Stimulated activated CD8-positive, alpha-beta memory T cell treated with anti-CD3 and anti-CD28 coated beads, Interleukin-12 subunit alpha, Interleukin-12 subunit beta, amount 100 ng/mL, for 24 hours (primary cell): ENCODE measurements around the gene HELZ2.

Experiments used
- DNase-seq: peaks from one replicate; pipeline ENCODE4 v3.0.0-alpha.2; 2020; ENCODE audit errors: extremely low read depth

Gene HELZ2

GRCh38 chr20:63552481-63553249 is 21.4 kb downstream of the HELZ2 start:
- DNase-seq: no peak

GRCh38 chr20:63551068-63551467 is 23.0 kb downstream of the HELZ2 start:
- DNase-seq: no peak

- DNase-seq: no peak
Measured at GRCh38 chr20:63549679-63550282, 24.3 kb downstream of the HELZ2 start.

GRCh38 chr20:63549019-63549418 is 25.0 kb downstream of the HELZ2 start:
- no peak for DNase-seq

DNA sequence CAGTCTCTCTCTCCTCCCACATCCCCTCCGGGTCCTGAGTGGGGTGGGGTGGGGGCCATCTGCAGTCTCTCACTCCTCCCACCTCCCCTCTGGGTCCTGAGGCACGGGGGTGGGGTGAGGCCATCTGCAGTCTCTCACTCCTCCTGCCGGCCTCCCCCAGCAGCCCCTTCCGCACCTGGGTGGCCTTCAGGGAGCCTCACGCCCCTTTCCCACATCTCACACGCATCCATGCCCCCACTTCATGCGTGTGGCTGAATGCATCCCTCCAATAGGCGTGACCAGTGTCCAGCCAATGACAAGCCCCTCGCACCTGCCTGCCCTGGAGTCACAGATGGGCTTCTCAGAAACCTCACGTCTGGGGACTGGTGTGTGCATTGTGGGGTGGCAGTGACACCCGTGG is 25.5 kb downstream of the HELZ2 start:
- no peak for DNase-seq

- DNase-seq: no peak
Measured at GRCh38 chr20:63547725-63548480, 26.1 kb downstream of the HELZ2 start, which contains the start of gene SRMS. Gene SRMS (minus strand): TSS chr20:63547749. CDS start chr20:63547463, 286 bp downstream.

DNA sequence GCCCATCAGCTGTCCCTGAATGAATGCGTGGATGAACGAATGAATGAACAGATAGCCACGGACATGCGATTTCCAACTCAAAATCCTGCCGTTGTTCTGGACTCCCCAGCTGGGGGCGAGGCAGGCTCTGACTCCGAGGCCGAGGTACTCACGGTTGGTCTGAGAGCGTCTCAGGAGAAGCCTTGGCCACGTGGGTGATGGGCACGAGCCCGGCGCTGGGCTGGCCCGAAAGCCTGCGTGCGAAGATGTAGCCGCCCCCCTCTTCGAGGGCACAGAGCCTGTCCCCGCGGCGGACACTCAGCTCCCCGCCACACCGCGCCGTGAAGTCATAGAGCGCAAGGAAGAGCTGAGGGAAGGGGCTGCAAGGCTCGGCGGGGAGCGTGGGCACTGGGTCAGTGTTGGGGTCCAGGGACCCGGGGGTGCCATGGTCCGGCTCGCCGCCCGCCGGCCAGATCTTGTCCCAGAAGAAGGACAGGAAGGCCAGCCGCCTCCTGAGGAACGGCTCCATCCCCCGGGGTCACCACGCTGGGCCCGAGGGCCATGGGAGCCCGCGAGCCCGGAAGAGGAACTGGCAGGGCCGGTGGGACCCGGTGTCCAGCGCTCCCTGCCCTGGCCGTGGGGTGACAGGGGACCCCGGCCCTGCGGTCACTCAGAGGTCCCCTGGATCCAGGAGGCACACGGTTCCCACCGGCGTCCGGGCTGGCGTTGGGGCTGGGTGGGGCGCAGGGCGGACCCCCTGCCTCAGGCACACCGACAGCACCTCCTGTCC is 26.9 kb downstream of the HELZ2 start:
- no peak for DNase-seq

DNA sequence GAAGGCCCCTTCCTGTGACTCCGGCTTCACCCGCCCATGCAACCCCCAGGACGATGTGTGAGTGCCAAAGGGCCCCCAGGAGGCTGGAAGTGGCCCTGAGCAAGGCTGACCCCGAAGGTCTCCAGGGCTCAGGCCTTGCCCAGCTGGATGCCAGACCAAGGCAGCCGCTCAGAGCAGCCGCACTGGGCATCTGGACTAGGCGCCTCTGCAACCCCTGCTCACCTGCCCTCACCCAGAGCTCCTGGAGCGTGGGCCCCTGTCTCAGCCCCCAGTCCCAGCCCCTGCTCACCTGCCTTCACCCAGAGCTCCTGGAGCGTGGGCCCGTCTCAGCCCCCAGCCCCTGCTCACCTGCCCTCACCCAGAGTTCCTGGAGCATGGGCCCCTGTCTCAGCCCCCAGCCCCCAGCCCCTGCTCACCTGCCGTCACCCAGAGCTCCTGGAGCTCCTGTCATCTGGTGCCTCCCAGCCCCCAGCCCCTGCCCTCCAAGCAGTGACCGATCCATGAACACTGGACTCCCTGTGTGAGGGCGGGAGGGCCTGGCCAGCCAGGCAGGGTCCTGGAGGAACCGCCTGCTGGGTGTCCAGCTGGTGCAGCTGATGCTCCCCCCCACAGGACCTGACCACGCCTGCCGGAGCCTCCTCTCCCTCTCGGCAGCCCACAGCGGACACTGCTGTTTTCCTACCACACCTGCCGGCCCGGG is 27.6 kb downstream of the HELZ2 start:
- no peak for DNase-seq

DNA sequence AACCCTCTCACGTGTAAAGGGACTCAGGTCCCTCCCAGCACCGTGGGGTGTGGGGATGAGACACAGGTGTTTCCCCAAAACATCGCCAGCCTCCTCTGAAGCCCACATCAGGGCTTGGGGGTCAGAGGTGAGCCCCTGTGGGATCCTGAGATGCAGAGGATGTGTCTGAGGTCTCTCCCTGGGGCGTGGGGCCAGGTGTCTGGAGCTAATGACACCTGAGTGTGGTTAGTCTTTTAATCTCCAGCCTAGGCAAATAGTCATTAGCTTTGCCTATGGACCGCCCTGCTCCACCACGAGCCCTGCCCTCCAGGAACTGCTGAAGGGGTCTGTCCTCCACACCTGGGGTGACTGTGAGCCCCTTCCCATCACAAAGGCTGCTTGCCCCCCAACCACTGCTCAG is 28.2 kb downstream of the HELZ2 start:
- DNase-seq: no peak

- DNase-seq: no peak
Measured at GRCh38 chr20:63544958-63545516, 29.0 kb downstream of the HELZ2 start.

GRCh38 chr20:63544241-63544957 is 29.6 kb downstream of the HELZ2 start:
- no peak for DNase-seq

- no peak for DNase-seq
Measured at GRCh38 chr20:63543733-63544132, 30.3 kb downstream of the HELZ2 start.

DNA sequence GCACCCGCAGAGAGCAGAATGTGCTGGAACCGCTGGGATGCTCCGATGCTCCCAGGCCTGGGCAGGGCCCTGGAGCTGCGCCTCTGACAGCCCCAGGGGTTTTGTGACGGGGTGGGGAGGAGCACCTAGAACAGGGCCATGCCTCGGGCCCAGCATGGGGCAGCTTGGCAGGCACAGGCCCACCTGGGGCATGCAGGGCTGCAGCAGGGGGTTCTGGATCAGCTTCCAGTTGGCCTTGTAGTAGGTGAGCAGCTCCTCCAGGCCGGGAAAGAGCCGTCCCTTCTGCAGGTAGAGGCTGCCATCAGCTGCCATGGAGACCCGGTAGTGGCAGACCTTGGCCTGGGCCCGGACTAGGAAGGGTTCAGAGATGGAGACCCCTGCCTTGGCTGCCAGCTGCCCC is 30.9 kb downstream of the HELZ2 start:
- DNase-seq: no peak

DNA sequence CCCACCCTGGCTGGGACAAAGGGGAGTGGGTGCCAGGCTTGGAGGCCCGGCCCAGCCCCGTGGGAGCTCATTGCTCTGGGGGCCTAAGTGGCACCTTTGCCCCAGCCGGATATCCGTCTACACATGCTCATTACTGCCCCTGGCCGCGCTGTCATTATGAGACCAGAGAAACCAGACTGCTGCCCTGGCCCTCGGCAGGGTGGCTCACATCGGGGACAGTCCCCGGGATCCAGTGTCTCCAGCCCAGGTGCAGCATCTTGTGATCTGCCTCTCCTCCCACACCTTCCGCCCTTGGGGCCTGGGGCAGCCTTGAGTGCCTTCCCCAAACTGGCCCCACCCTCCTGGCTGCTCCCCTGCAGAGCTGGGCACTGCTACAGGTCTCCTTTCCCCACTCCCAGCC is 31.3 kb downstream of the HELZ2 start:
- DNase-seq: no peak

DNA sequence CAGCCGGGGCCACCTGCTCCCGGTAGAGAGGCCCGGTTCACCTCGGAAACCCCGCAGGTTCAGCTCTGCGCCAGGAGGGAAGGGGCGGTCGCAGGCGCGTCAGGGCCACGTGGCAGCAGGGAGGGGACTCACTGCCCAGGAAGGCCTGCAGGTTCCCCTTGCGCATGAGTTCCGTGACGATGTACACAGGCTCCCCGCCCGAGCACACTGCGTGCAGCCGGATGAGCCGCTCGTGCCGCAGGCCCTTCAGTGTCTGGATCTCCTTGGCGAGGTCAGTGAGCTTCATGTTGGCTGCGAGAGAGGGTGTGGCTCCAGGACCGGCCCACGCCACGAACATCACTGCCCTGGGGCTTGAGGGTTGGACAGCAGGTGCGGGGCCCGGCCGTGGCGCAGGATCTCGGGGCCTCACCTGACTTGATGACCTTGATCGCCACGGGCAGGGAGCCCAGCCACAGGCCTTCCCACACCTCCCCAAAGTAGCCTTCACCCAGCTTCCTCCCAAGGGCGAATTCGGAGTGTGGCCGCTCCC is 31.9 kb downstream of the HELZ2 start:
- no peak for DNase-seq

DNA sequence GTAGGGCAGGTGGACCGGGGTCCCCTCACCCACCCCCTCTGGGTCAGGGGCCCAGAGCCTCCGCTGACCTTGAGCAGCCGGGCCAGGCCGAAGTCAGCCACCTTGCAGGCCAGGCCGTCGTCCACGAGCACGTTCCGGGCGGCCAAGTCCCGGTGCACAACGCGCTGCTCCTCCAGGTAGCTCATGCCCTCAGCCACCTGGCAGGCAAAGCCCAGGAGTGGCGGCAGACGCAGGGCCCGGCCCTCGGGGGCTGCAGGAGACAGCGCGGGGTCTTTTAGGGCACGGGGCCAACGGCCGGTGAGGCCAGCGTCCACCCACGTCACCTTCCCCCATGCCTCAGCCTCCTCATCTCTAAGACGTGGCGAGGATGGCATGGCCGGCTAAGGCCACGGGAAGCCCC is 32.7 kb downstream of the HELZ2 start:
- no peak for DNase-seq

DNA sequence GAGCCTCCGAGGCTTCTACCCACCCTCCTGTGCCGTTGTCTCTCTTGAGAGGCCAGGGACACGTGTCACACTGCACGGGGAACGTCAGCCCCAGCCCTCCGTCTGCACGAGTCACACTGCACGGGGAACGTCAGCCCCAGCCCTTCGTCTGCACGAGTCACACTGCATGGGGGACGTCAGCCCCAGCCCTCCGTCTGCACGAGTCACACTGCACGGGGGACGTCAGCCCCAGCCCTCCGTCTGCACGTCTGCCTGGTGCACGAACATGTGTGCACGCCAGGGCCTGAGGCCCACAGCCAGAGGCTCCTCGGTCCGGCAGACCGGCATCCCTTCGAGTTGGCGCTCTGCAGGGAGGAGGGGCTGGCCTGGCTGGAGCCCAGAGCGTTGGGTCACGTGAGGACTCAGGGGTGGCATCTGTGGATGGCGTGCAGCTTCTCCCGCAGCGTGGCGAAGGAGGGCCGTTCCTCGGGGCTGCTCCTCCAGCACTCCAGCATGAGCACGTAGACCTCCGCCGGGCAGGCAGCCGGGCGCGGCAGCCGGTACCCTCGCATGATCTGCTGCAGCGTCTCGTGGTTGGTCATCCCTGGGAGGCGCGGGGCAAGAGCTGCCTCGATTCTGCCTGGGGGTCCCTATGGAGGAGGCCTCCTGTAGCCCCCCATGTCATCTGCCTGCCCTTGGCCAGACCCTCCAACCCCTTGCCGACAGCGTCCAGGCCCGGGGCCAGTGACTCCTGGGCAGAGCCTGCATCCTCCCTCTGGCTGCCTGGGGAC is 33.4 kb downstream of the HELZ2 start:
- no peak for DNase-seq

DNA sequence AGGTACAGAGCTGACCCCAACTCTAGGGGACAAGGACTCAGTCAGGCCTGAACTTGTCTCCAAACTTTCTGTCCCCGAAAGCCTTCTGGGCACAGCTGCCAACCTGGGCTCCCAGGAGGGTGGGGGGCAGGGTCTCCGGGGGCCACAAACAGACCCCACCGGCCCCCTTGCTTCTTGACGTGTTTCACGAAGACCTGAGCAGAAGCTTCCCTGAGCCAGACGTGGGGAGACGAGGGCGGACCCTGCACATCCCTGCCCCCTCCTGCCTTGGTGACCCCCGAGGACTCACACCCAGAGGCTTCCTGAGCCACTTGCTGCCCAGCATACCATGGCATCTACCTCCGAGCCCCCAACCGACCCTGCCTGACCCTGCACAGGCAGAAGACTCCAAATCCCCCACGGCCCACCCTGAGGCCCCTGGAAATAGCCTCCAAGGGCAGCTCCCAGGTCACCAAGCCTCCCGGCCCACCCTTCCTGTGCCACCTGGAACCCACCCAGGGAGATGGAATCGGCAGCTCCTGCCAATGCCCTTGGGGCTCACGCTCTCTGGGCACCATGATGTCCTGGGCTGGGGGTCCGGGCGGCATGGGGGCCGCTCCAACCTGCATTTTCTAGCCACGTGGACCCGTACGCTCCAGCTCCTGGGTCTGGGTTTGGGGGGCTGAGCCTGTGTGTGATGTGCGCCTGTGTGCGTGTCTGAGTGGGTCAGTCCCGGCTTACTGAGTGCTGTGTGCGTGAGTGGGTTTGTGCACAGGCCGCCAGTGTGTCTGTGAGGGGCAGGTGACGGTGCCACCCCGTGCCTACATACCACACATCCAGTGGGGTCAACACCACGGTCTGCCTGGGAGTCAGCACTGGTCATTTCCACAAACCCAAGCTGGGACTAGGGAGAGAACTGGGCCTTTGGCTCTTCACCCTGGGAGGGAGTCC is 34.3 kb downstream of the HELZ2 start:
- no peak for DNase-seq
